Measurements from ENCODE around the gene UNG. TPM values are rescaled to one million over a fixed set of nuclear protein-coding genes. Genes with fewer than 3 reads are reported as not detected.

UNG gene
- total and polyA plus RNA-seq, 2 of the 4 experiments (the other 2 are of a cell fraction): 13.3 to 16.0 TPM

DNA sequence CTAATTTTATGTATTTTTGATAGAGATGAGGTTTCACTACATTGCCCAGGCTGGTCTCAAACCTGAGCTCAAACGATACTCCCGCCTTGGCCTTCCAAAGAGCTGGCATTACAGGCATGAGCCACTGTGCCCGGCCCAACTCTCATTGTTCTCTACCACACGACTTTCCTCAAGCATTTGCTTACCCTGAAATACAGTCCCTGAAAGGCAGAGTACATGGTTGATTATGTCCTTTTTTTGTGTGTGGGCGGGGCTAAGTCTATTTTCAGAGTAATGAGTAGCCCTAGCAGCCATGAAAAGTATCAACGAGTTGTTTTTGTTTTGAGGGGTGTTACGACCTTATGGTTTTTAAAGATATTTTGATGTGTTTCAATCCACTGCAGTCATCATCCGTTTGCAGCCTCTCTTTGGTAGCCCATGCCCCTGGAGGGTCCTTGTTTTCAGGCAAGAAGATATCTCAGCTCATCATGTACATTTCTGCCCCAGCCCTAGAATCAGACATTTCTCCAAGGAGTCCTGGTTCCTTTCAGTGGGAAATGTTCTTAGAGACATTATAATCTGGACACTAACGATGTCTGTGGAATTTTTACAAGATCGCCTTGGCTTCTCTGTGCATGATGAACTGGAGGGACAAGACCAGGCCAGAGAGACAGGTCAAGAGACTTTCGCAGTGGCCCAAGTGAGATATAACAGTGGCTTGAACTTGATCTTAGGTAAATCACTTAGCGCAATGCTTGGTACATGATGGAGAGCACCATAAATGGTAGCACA lies 27.7 kb downstream of the UNG start:
- H4K20me1 ChIP-seq (ENCODE audit: insufficient read depth, low read length): no peaks in the 10 kb centered on the region
- no peak for DNase-seq
- intact Hi-C loops (cut with micrococcal nuclease) (no loop called here), dilution Hi-C loops (cut with HindIII; ENCODE audit: low sequenced_read_pairs, unreplicated experiment) (no loop called here), in situ Hi-C loops (cut with MboI; ENCODE audit: low sequenced_read_pairs) (no loop called here)
- TF ChIP-seq, protein P1, sequence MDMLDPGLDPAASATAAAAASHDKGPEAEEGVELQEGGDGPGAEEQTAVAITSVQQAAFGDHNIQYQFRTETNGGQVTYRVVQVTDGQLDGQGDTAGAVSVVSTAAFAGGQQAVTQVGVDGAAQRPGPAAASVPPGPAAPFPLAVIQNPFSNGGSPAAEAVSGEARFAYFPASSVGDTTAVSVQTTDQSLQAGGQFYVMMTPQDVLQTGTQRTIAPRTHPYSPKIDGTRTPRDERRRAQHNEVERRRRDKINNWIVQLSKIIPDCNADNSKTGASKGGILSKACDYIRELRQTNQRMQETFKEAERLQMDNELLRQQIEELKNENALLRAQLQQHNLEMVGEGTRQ (IDR thresholded peaks at IDR 0.05; ENCODE audit: low read depth, low read length): no peak
- TF ChIP-seq NFE2L2 (IDR thresholded peaks at IDR 0.05; ENCODE audit: low read depth, low read length): no peak
- TF ChIP-seq RFX5 (IDR thresholded peaks at IDR 0.05; ENCODE audit: low read depth, low read length): no peak
- TF ChIP-seq CEBPB (IDR thresholded peaks at IDR 0.05; ENCODE audit: low read depth, low read length): no peak
- TF ChIP-seq MAZ (IDR thresholded peaks at IDR 0.05; ENCODE audit: borderline replicate concordance, low read depth, low read length): no peak
- TF ChIP-seq CHD1 (IDR thresholded peaks at IDR 0.05; ENCODE audit: low read depth, low read length): no peak
- TF ChIP-seq RCOR1 (IDR thresholded peaks at IDR 0.05; ENCODE audit: insufficient replicate concordance, low read length): no peak
- no peak for TF ChIP-seq ELK1 (IDR thresholded peaks at IDR 0.05; ENCODE audit: borderline replicate concordance, low read depth, low read length)
- no peak for TF ChIP-seq CTCF (conservative IDR thresholded peaks at IDR 0.05; ENCODE audit: low read depth, low read length)
- TF ChIP-seq MXI1 (IDR thresholded peaks at IDR 0.05; ENCODE audit: borderline replicate concordance, low read depth, low read length): no peak
- no peak for TF ChIP-seq FOS (IDR thresholded peaks at IDR 0.05; ENCODE audit: low read depth, low read length)
- no peak for TF ChIP-seq POLR2A (IDR thresholded peaks at IDR 0.05; ENCODE audit: low read depth, low read length)
- H3K4me2 ChIP-seq (ENCODE audit: low read depth, low read length): no peak overlapping the region
- no peak overlapping the region for H3K4ac ChIP-seq (ENCODE audit: low read depth, low read length)
- no peaks in the 10 kb centered on the region for H3K9me1 ChIP-seq (ENCODE audit: insufficient read depth, low read length)
- H3K4me1 ChIP-seq (ENCODE audit: control insufficient read depth, insufficient read depth, low read length): no peaks in the 10 kb centered on the region; the same call in 1 of the 2 replicates
- no peak overlapping the region for H2AK9ac ChIP-seq (replicated peaks; ENCODE audit: low read depth, low read length, poor library complexity)
- no peak overlapping the region for H2BK15ac ChIP-seq (ENCODE audit: low read depth, low read length)
- no peak overlapping the region for H3K23ac ChIP-seq (ENCODE audit: low read depth, low read length)
- no peak overlapping the region for H3K56ac ChIP-seq (ENCODE audit: extremely low read depth, insufficient read depth, low read length)
- no peak overlapping the region for H2AFZ ChIP-seq (replicated peaks; ENCODE audit: low read length, poor library complexity)
- no peak overlapping the region for H2AK5ac ChIP-seq (ENCODE audit: low read depth, low read length)
- H2BK20ac ChIP-seq (ENCODE audit: low read depth, low read length): no peak overlapping the region
- no peak overlapping the region for H3K9ac ChIP-seq (ENCODE audit: low read depth, low read length)
- POLR2A ChIA-PET (ENCODE audit: unreplicated experiment): interaction anchor here (0.6 kb wide), 1 partner anchor 343 kb away, joined by 3 read pairs; no protein-coding TSS in a partner anchor
- no peak overlapping the region for H4K91ac ChIP-seq (ENCODE audit: insufficient read depth, low read depth, low read length)
- no peak for ATAC-seq (ENCODE audit: low read depth)
- H3K4me3 ChIP-seq (ENCODE audit: insufficient read depth, low read depth, low read length): no peak overlapping the region
- H4K5ac ChIP-seq (ENCODE audit: low read depth, low read length): no peak overlapping the region
- no peak overlapping the region for H3K14ac ChIP-seq (replicated peaks; ENCODE audit: low read depth, low read length)
- 91% methylated on average over 4 of the region's 12 CpGs; no CpG with 5 or more reads in 1 of the 2 experiments for WGBS, 2 experiments (ENCODE audit: extremely low coverage in 2 of 2, insufficient read length in 1 of 2)
- peaks cover 6% of the 10 kb centered on the region for H3K27me3 ChIP-seq (ENCODE audit: control insufficient read depth, insufficient read depth, low read length)
- no peaks in the 10 kb centered on the region for H3K9me3 ChIP-seq (ENCODE audit: control insufficient read depth, insufficient read depth, low read length)
- H3K36me3 ChIP-seq (ENCODE audit: control insufficient read depth, insufficient read depth, low read length): no peaks in the 10 kb centered on the region
- BruUV-seq (replicated peaks): no TSS peak
- no peak overlapping the region for H2BK120ac ChIP-seq (ENCODE audit: low read depth, low read length)
- no peak overlapping the region for H3K18ac ChIP-seq (ENCODE audit: low read depth, low read length)
- H2BK5ac ChIP-seq (ENCODE audit: low read depth, low read length, poor library complexity, severe bottlenecking): no peak overlapping the region
- no peak overlapping the region for H3K27ac ChIP-seq (ENCODE audit: insufficient read depth, low read length)
- H3K79me1 ChIP-seq (ENCODE audit: low read depth in 1 of 2, low read length in 2 of 2): no peaks in the 10 kb centered on the region
- H4K8ac ChIP-seq (ENCODE audit: low read depth in 2 of 2, low read length in 2 of 2): no peak overlapping the region
- CTCF ChIA-PET: no interaction called here
